HepG2 (cell line): ENCODE results near the gene KCNH6. TPM values are rescaled to one million over a fixed set of nuclear protein-coding genes. Genes with fewer than 3 reads are reported as not detected.

Experiments
- KMT2A ChIP-seq: sonication (generic); formaldehyde crosslinking; IDR thresholded peaks from 2 replicates; pipeline ENCODE4 v1.4.0; 2020; ENCODE audit warnings: missing genetic modification reagents
- MTA3 ChIP-seq: sonication (generic); formaldehyde crosslinking; IDR thresholded peaks from 2 replicates; pipeline ENCODE4 v1.4.0; 2020; ENCODE audit warnings: missing genetic modification reagents
- NFRKB ChIP-seq: fragments of 450-650 bp; IDR thresholded peaks from 2 replicates; pipeline ENCODE4 v1.6.1; 2017
- ZFP36 ChIP-seq: fragments of 150-350 bp; IDR thresholded peaks from 2 replicates; pipeline ENCODE4 v1.6.1; 2018; ENCODE audit warnings: borderline replicate concordance, low read length, low read depth; ENCODE audit not compliant: partially characterized antibody
- ZNF747 ChIP-seq: sonication (generic); formaldehyde crosslinking; IDR thresholded peaks from 2 replicates; pipeline ENCODE4 v1.8.1; 2023; ENCODE audit warnings: missing genetic modification reagents, mild to moderate bottlenecking, borderline replicate concordance
- ZNF839 ChIP-seq: sonication (generic); formaldehyde crosslinking; IDR thresholded peaks from 2 replicates; pipeline ENCODE4 v1.4.0; 2020; ENCODE audit warnings: missing genetic modification reagents, mild to moderate bottlenecking, borderline replicate concordance
- ZZZ3 ChIP-seq: sonication (generic); formaldehyde crosslinking; IDR thresholded peaks from 2 replicates; pipeline ENCODE4 v1.4.0; 2020; ENCODE audit warnings: missing genetic modification reagents, mild to moderate bottlenecking, borderline replicate concordance
- polyA plus RNA-seq, 8 experiments: library from polyadenylated mRNA; depleted of rRNA in 3 of 8; stranded (reverse) in 7 of 8; unstranded in 1 of 8; fragments of >200 nt; fragmentation: Illumina TruSeq in 4 of 8; extraction: Trizol in 4 of 8; gene quantifications; 2 replicates each; pipeline versions ENCODE4 v1.2.1 to v1.2.3, GENCODE V29; 2011 to 2016; ENCODE audit warnings: low read depth in 4 of 8, missing spikeins in 1 of 8, mixed read lengths in 1 of 8; ENCODE audit not compliant: insufficient read depth in 1 of 8
- total RNA-seq, 5 experiments: library from RNA; depleted of rRNA; stranded (reverse); fragments of >200 nt; fragmentation: Illumina TruSeq; extraction: Trizol; gene quantifications; 2 replicates each; pipeline ENCODE4 v1.2.3, GENCODE V29; 2016; ENCODE audit warnings: low read depth in 1 of 5
- TF ChIP-seq, protein P1 (sequence below): sonication (generic); formaldehyde crosslinking; IDR thresholded peaks from 2 replicates; pipeline ENCODE4 v1.5.1; 2020; ENCODE audit warnings: missing genetic modification reagents, mild to moderate bottlenecking, borderline replicate concordance
- TF ChIP-seq, protein P2 (sequence below): IDR thresholded peaks from 2 replicates; pipeline ENCODE4 v1.4.0; 2020; ENCODE audit warnings: mild to moderate bottlenecking, missing genetic modification reagents
- TF ChIP-seq, protein P3 (sequence below): sonication (generic); formaldehyde crosslinking; IDR thresholded peaks from 2 replicates; pipeline ENCODE4 v1.5.1; 2020; ENCODE audit warnings: mild to moderate bottlenecking, missing genetic modification reagents
- TF ChIP-seq, protein P4 (sequence below), 2 experiments: fragments of 450-650 bp in 1 of 2; sonication (generic) in 1 of 2; formaldehyde crosslinking; IDR thresholded peaks; 2 replicates each; pipeline versions ENCODE4 v1.5.0 to v1.8.0; 2020 to 2022; ENCODE audit warnings: mild to moderate bottlenecking in 1 of 2, missing genetic modification reagents in 1 of 2
- TF ChIP-seq, protein P5 (sequence below): sonication (generic); IDR thresholded peaks from 2 replicates; pipeline ENCODE4 v1.6.1; 2016; ENCODE audit warnings: low read depth, borderline replicate concordance

KCNH6 gene
- total and polyA plus RNA-seq, 2 of the 13 experiments (the other 11 are each of a cell fraction or from before 2014, with no cell fraction given), result 0.05 to 0.18 TPM

DNA sequence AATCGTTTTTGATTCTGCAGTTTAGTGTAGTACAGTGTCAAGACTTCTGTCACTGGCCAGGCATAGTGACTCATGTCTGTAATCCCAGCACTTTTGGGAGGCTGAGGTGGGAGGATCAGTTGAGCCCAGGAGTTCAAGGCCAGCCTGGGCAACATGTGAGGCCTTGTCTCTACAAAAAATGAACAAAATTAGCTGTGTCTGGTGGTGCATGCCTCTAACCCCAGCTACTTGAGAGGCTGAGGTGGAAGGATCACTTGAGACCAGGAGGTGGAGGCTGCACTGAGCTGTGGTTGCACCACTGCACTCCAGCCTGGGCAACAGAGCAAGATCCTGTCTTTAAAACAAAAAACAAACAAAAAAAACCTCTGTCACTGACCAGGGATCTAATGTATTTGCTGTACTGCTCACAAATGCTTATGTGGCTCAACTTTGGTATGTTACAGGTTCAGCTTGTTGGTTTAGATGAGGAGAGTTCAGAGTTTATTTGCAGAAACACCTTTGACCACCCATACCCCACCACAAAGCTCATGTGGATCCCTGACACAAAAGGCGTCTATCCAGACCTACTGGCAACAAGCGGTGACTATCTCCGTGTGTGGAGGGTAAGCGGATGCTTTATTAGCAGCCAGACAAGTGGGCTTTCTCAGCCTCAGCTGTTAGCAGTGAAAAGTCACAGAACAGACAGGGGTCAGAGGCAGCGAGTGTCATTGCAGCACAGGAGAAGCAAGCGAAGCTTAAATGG, 55.0 kb downstream of the KCNH6 start (continued):
- TF ChIP-seq, protein P1, sequence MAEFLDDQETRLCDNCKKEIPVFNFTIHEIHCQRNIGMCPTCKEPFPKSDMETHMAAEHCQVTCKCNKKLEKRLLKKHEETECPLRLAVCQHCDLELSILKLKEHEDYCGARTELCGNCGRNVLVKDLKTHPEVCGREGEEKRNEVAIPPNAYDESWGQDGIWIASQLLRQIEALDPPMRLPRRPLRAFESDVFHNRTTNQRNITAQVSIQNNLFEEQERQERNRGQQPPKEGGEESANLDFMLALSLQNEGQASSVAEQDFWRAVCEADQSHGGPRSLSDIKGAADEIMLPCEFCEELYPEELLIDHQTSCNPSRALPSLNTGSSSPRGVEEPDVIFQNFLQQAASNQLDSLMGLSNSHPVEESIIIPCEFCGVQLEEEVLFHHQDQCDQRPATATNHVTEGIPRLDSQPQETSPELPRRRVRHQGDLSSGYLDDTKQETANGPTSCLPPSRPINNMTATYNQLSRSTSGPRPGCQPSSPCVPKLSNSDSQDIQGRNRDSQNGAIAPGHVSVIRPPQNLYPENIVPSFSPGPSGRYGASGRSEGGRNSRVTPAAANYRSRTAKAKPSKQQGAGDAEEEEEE (CRISPR knock-in tag), result peak; percentile 48; the same call in 1 of the 2 replicates
- TF ChIP-seq NFRKB (no peak), ZFP36 (no peak), ZNF747 (CRISPR knock-in tag) (no peak; the same call in 1 of the 2 replicates), ZZZ3 (no peak; the same call in 1 of the 2 replicates), MTA3 (CRISPR knock-in tag) (no peak), ZNF839 (peak; percentile 66; the same call in 1 of the 2 replicates), KMT2A (peak; percentile 68)
- TF ChIP-seq, protein P2, sequence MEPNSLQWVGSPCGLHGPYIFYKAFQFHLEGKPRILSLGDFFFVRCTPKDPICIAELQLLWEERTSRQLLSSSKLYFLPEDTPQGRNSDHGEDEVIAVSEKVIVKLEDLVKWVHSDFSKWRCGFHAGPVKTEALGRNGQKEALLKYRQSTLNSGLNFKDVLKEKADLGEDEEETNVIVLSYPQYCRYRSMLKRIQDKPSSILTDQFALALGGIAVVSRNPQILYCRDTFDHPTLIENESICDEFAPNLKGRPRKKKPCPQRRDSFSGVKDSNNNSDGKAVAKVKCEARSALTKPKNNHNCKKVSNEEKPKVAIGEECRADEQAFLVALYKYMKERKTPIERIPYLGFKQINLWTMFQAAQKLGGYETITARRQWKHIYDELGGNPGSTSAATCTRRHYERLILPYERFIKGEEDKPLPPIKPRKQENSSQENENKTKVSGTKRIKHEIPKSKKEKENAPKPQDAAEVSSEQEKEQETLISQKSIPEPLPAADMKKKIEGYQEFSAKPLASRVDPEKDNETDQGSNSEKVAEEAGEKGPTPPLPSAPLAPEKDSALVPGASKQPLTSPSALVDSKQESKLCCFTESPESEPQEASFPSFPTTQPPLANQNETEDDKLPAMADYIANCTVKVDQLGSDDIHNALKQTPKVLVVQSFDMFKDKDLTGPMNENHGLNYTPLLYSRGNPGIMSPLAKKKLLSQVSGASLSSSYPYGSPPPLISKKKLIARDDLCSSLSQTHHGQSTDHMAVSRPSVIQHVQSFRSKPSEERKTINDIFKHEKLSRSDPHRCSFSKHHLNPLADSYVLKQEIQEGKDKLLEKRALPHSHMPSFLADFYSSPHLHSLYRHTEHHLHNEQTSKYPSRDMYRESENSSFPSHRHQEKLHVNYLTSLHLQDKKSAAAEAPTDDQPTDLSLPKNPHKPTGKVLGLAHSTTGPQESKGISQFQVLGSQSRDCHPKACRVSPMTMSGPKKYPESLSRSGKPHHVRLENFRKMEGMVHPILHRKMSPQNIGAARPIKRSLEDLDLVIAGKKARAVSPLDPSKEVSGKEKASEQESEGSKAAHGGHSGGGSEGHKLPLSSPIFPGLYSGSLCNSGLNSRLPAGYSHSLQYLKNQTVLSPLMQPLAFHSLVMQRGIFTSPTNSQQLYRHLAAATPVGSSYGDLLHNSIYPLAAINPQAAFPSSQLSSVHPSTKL, result peak; percentile 87
- TF ChIP-seq, protein P3, sequence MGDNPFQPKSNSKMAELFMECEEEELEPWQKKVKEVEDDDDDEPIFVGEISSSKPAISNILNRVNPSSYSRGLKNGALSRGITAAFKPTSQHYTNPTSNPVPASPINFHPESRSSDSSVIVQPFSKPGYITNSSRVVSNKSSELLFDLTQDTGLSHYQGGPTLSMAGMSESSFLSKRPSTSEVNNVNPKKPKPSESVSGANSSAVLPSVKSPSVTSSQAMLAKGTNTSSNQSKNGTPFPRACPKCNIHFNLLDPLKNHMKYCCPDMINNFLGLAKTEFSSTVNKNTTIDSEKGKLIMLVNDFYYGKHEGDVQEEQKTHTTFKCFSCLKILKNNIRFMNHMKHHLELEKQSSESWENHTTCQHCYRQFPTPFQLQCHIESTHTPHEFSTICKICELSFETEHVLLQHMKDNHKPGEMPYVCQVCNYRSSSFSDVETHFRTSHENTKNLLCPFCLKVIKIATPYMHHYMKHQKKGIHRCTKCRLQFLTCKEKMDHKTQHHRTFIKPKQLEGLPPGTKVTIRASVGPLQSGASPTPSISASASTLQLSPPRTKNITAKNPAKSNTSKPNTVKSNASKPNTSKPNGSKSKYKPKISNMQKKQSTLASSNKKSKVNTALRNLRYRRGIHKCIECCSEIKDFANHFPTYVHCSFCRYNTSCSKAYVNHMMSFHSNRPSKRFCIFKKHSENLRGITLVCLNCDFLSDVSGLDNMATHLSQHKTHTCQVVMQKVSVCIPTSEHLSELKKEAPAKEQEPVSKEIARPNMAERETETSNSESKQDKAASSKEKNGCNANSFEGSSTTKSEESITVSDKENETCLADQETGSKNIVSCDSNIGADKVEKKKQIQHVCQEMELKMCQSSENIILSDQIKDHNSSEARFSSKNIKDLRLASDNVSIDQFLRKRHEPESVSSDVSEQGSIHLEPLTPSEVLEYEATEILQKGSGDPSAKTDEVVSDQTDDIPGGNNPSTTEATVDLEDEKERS (CRISPR knock-in tag), result peak; percentile 99
- TF ChIP-seq, protein P4, sequence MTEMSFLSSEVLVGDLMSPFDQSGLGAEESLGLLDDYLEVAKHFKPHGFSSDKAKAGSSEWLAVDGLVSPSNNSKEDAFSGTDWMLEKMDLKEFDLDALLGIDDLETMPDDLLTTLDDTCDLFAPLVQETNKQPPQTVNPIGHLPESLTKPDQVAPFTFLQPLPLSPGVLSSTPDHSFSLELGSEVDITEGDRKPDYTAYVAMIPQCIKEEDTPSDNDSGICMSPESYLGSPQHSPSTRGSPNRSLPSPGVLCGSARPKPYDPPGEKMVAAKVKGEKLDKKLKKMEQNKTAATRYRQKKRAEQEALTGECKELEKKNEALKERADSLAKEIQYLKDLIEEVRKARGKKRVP (CRISPR knock-in tag; IDR thresholded peaks at IDR 0.05), result peak in 1 of 2 experiments; percentile 47; a peak in 1 of 4 replicates
- TF ChIP-seq, protein P5, sequence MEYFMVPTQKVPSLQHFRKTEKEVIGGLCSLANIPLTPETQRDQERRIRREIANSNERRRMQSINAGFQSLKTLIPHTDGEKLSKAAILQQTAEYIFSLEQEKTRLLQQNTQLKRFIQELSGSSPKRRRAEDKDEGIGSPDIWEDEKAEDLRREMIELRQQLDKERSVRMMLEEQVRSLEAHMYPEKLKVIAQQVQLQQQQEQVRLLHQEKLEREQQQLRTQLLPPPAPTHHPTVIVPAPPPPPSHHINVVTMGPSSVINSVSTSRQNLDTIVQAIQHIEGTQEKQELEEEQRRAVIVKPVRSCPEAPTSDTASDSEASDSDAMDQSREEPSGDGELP, result peak; percentile 91
